Aortic smooth muscle cell (primary cell): ENCODE results near the gene TRAPPC2. TPM values are rescaled to one million over a fixed set of nuclear protein-coding genes. Genes with fewer than 3 reads are reported as not detected.

Experiments used
- total RNA-seq: library from RNA; depleted of rRNA; stranded (reverse); fragments of >200 nt; gene quantifications from 2 replicates; pipeline ENCODE4 v1.2.3, GENCODE V29; 2014

The TRAPPC2 gene
- 9.4 and 12.2 TPM in 2 replicates for total RNA-seq

GRCh38 chrX:13734278-13735172, at the start of gene TRAPPC2, which contains the start of gene OFD1:
TRAPPC2 (minus strand) TSS chrX:13734620; CDS start chrX:13719963, 14,657 bp downstream.
OFD1 (plus strand) TSS chrX:13734748; CDS start chrX:13735072, 324 bp downstream.

GRCh38 chrX:13688958-13689740, 45.3 kb downstream of the TRAPPC2 start, which contains the start of gene RAB9A:
RAB9A (plus strand) TSS chrX:13689128; CDS start chrX:13708747, 19,619 bp downstream.

Other genes starting within 250 kb of the TRAPPC2 start
- gene EGFL6, start 165.0 kb downstream of the TRAPPC2 start, total RNA-seq = not detected in 2 replicates
- gene TCEANC, start 81.5 kb downstream of the TRAPPC2 start, total RNA-seq = 3.2 TPM in 2 replicates
- gene RAB9A, start 45.5 kb downstream of the TRAPPC2 start, total RNA-seq = 22.6 and 28.7 TPM in 2 replicates
- gene OFD1, start 128 bp upstream of the TRAPPC2 start, total RNA-seq = 9.0 and 14.5 TPM in 2 replicates
- gene GPM6B, start 82.5 kb upstream of the TRAPPC2 start, total RNA-seq = 30.8 and 36.3 TPM in 2 replicates